ENCODE measurements around the gene COG2.
"Not testable (repeated sequence)": the region's sequence is repeated elsewhere in the genome, so short reads cannot be mapped to it uniquely, and the experiment has no call there.

The COG2 gene

GRCh38 chr1:230626232-230626631 is 16.0 kb upstream of the COG2 start:
- no peak for DNase-seq (ENCODE audit: low read depth in 2 of 3, low spot score in 2 of 3)

GRCh38 chr1:230627767-230628166 is 14.5 kb upstream of the COG2 start:
- no peak for DNase-seq (ENCODE audit: low read depth in 2 of 3, low spot score in 2 of 3)

DNA sequence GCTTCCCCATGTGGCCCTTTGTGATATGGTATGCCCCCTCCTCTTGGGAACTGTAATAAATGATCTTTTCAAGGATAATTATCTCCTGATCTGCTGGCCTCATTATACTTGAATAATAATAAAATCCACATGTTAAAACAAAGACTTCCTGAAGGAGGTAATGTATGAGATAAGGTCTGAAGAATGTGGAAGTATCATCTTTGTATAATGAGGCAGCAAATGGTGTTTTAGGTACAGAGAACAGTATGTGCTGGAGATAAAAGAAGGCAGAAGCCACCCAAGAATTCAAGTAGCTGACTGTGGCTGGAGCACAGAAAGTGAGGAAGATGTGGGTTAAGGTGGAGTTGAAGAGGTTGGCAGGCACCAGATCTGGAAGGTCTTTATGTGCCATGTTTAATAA is 12.8 kb upstream of the COG2 start:
- DNase-seq (ENCODE audit: low read depth in 2 of 3, low spot score in 2 of 3): no peak

GRCh38 chr1:230631477-230631876 is 10.8 kb upstream of the COG2 start:
- no peak for DNase-seq (ENCODE audit: low read depth in 2 of 3, low spot score in 2 of 3)

DNA sequence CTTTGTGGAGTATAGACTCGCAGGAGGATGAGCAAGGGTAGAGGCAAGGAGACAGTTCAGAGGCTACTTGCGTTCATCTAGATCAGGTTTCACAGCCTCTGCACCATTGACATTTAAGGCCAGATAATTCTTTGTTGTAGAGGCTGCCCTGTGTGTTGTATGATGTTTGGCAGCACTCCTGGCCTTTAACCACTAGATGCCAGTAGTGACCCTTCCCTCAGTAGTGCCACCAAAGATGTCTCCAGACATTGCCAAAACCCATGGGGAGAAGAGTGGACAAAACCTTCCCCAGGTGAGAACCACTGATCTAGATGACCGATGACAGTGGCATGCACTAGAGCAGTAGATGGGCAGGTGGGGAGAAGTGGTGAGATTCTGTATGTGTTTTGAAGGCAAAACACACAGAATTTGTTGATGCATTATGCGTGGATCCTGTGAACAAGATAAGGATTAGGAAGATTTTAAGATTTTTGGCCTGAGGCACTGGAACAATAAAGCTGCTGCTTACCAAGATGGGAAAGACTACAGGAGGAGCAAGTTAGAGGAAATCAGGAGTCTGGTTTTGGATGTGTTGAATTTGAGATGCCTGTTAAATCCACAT is 9.9 kb upstream of the COG2 start:
- DNase-seq (ENCODE audit: low read depth in 2 of 3, low spot score in 2 of 3): no peak

GRCh38 chr1:230633469-230633868 is 8.8 kb upstream of the COG2 start:
- DNase-seq (ENCODE audit: low read depth in 2 of 3, low spot score in 2 of 3): no peak

DNA sequence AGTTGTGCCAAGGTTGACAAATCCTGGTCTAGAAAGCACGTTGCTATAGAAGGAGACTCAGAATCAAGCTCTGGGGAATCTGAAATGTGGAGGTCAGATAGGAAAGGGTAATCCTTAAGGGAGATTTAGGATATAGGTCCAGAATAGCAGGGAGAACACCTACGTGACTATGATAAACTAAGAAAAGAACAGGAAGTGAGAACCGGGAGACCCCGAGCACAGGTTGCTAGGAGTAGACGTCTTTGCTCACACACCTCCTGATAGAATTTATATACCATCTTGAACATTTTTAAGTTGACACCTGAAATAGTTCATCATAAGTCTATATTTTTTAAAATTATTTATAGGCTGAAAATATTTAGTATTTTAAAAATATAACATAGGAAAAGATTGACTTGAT is 7.9 kb upstream of the COG2 start:
- DNase-seq (ENCODE audit: low read depth in 2 of 3, low spot score in 2 of 3): no peak

GRCh38 chr1:230636575-230637148 is 5.6 kb upstream of the COG2 start:
- no peak for DNase-seq (ENCODE audit: low read depth in 2 of 3, low spot score in 2 of 3)

- no peak for DNase-seq (ENCODE audit: low read depth in 2 of 3, low spot score in 2 of 3)
Observed at GRCh38 chr1:230639714-230640209, 2.5 kb upstream of the COG2 start.

DNA sequence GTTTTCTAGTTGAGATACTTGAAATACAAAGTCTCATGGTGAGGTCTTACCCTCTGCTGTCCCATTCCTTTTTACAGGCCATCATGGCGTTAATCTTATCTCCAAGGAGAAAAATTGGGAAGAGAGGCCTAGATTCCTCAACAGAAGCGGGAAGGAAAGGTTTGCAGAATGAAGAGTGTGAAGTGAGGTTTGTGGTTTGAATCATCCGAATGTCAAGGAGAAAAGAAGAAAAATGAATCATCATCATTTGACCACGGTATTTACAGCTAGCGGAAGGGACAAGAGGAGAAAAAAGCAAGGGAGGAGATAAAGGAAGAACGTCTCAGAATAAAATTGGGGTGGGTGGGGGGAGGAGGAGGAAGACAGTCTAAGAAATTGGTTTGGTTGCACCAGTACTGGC is 935 bp upstream of the COG2 start:
- no peak for DNase-seq (ENCODE audit: low read depth in 2 of 3, low spot score in 2 of 3)

DNA sequence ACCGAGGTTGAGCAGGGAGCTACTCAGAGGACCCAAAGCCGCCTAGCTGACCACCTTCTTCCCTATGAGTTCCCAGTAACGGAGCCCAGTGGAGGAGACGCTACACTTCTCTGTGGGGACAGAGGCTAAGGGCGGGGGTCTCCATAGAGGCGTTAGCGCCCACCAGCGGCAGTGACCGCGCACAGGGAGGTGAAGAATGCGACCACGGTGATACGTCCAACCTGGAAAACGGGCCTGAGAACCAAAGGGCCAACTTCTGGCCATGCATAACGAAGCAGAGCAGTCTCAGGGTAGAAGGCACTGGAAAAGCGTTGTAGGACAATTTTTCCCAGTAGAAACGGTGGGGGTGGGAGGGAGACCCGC is 400 bp upstream of the COG2 start:
- DNase-seq (ENCODE audit: low read depth in 2 of 3, low spot score in 2 of 3): no peak

GRCh38 chr1:230643908-230644307 is 1.6 kb downstream of the COG2 start:
- no peak for DNase-seq (ENCODE audit: low read depth in 2 of 3, low spot score in 2 of 3)

- DNase-seq (ENCODE audit: low read depth in 2 of 3, low spot score in 2 of 3): no peak
Observed at GRCh38 chr1:230646710-230647302, 4.5 kb downstream of the COG2 start.

DNA sequence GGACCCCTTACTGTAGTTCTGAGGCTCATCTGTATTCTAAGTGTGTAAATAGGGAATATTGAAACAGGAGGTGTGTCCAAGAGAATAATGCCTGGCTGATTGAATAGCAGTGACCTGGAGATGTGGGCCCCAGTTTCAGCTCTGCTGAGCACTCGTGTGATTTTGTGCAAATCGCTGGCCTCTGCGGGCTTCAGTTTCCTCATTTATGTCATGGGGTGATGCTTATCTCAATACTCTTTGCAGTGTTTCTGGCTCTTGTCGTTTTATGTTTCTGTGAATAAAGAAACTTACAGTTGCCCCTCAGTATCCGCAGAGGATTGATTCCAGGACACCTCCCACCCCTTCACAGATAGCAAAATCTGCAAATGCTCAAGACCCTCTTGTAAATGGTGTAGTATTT is 5.0 kb downstream of the COG2 start:
- DNase-seq (ENCODE audit: low read depth in 2 of 3, low spot score in 2 of 3): no peak

DNA sequence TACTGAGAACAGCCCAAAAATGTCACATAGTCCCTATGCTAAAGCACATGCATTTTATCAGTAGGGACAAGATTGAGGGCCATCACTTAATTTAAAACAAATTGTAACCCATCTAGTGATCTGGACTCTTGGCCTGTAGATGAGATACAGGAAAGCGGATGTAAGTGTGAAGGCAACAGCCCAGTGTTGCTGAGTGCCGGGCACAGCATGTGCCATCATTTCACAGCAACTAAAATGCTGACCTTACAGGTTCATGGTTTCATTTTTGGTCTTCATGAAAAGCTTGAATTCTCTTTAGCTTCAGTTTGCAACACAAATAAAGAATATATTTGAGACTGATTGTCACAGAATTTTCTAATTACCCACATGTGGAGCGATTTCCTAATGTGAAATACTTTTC is 5.8 kb downstream of the COG2 start:
- DNase-seq (ENCODE audit: low read depth in 2 of 3, low spot score in 2 of 3): no peak

- DNase-seq (ENCODE audit: low read depth in 2 of 3, low spot score in 2 of 3): no peak
Observed at GRCh38 chr1:230650300-230650699, 8.0 kb downstream of the COG2 start.

DNA sequence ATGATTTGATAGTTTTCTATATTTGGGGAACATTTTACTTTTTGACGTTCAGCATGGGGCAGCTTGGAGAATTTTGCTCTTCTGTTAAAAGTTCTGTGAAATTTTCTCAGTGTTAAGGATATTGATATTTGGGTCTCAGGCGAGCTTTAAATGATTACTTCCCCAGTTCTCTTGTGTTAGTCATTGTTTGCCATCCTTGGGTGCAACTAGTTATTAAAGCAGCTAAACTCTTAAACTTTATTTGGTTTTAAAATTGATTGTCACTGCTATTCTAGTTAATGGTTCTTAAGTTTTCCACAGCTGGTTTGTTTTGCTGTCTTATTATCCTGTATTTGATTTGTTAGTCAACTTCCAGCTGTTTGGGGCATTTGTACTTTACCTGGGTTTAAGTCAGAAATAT is 9.0 kb downstream of the COG2 start:
- DNase-seq (ENCODE audit: low read depth in 2 of 3, low spot score in 2 of 3): no peak

- DNase-seq (ENCODE audit: low read depth in 2 of 3, low spot score in 2 of 3): not testable (repeated sequence)
Observed at GRCh38 chr1:230656719-230657118, 14.4 kb downstream of the COG2 start.

DNA sequence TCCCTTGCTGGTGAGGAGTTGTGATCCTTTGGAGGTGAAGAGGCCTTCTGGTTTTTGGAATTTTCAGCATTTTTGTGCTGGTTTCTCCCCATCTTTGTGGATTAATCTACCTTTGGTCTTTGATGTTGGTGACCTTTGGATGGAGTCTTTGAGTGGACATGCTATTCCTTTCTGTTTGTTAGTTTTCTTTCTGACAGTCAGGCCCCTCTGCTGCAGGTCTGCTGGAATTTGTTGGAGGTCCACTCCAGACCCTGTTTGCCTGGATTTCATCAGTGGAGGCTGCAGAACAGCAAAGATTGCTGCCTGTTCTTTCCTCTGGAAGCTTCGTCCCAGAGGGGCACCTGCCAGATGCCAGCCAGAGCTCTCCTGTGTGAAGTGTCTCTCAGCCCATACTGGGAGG is 15.8 kb downstream of the COG2 start:
- not testable (repeated sequence) for DNase-seq (ENCODE audit: low read depth in 2 of 3, low spot score in 2 of 3)

DNA sequence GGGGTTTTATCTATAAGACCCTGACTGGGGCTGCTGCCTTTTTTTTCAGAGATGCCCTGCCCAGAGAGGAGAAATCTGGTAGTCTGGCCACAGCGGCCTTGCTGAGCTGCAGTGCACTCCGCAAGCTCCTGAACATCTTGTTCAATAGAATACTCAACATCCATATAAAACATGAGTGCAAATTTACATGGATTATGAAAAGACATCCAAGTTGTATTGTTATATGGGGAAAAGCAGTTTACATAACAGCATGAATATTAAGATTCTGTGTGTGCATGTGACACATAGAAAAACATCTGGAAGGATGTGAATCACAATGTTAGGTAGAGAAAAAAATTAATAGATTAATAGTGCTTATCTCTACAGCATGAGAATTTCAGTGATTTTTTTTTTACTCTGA is 16.4 kb downstream of the COG2 start:
- DNase-seq (ENCODE audit: low read depth in 2 of 3, low spot score in 2 of 3): no peak

DNA sequence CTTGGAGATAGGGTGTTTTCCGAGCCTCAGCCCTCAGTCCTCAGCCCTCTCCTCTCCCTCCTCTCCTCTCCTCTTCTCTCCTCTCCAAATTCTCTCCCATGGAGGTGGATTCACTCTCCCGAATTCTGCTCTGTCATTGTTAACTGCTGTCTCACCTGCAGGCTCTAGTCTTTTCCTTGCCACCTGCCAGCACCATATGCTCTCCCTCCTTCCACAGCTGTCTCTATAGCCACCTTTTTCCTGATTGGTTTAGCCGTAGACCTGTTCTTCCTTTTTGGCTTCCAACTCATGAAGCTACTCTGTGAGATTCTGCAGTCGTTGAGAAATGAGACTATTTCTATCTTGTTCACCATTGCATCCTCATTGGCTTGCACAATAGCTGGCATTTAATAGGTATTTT is 19.7 kb downstream of the COG2 start:
- no peak for DNase-seq (ENCODE audit: low read depth in 2 of 3, low spot score in 2 of 3)

GRCh38 chr1:230668227-230668626 is 25.9 kb downstream of the COG2 start:
- no peak for DNase-seq (ENCODE audit: low read depth in 2 of 3, low spot score in 2 of 3)

DNA sequence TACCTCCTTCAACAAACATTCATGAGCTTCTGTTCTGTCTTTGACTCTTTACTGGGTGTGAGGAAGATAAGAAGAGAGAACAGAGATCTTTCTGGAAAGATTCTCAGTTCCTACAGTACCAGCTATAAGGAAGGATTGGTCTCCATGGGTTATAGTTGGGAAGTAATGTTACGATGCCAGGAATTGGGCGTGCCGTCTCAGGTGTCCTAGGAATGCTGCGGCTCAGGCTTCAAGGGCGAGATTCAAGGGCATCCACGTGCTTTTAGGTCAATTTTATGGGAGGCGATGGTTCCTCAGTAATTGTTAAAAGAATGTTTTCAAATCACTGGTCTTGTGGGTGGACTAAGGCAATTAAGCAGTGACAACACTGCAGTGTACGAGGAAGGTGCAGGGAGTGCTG is 27.3 kb downstream of the COG2 start:
- no peak for DNase-seq (ENCODE audit: low read depth in 2 of 3, low spot score in 2 of 3)

Data from activated CD8-positive, alpha-beta memory T cell treated with anti-CD3 and anti-CD28 coated beads for 48 hours (primary cell).